ENCODE data around the gene KRT38. TPM values are rescaled to one million over a fixed set of nuclear protein-coding genes. Genes with fewer than 3 reads are reported as not detected.

KRT38 gene
- total RNA-seq, 1 donor from 2014 or later, result not detected

- ATAC-seq (ENCODE audit: low read depth) (no peak), DNase-seq (no peak)
- POLR2A ChIA-PET, result no interaction called here
- Mint-ChIP-seq H3K27me3 (peaks cover 14% of the 10 kb centered on the region), H3K4me1 (peaks cover under 1% of the 10 kb centered on the region), H3K4me3 (no peak overlapping the region), H3K9me3 (no peaks in the 10 kb centered on the region), H3K36me3 (ENCODE audit: low read depth) (no peaks in the 10 kb centered on the region), H3K27ac (no peak overlapping the region)
- intact Hi-C loops (cut with micrococcal nuclease), result no loop called here
- CTCF ChIA-PET, result no interaction called here
- no peak for TF ChIP-seq CTCF (IDR thresholded peaks at IDR 0.05)
Observed at GRCh38 chr17:41484920-41485904, 44.4 kb upstream of the KRT38 start.

GRCh38 chr17:41483991-41484826 is 43.4 kb upstream of the KRT38 start:
- DNase-seq (no peak), ATAC-seq (ENCODE audit: low read depth) (no peak)
- POLR2A ChIA-PET, result no interaction called here
- H3K4me3 Mint-ChIP-seq, result no peak overlapping the region
- H3K27me3 Mint-ChIP-seq, result peaks cover 12% of the 10 kb centered on the region
- no peak overlapping the region for H3K27ac Mint-ChIP-seq
- intact Hi-C loops (cut with micrococcal nuclease), result no loop called here
- CTCF ChIA-PET, result no interaction called here
- H3K9me3 Mint-ChIP-seq, result no peaks in the 10 kb centered on the region
- no peak for TF ChIP-seq CTCF (IDR thresholded peaks at IDR 0.05)
- peaks cover 6% of the 10 kb centered on the region for H3K4me1 Mint-ChIP-seq
- no peaks in the 10 kb centered on the region for H3K36me3 Mint-ChIP-seq (ENCODE audit: low read depth)

- TF ChIP-seq CTCF (IDR thresholded peaks at IDR 0.05), result no peak
- Mint-ChIP-seq H3K27ac (no peak overlapping the region), H3K27me3 (peaks cover 9% of the 10 kb centered on the region), H3K4me1 (peaks cover 6% of the 10 kb centered on the region), H3K36me3 (ENCODE audit: low read depth) (no peaks in the 10 kb centered on the region), H3K4me3 (no peak overlapping the region), H3K9me3 (no peaks in the 10 kb centered on the region)
- DNase-seq (no peak), ATAC-seq (ENCODE audit: low read depth) (no peak)
- intact Hi-C loops (cut with micrococcal nuclease), result no loop called here
- ChIA-PET CTCF (no interaction called here), POLR2A (no interaction called here)
Observed at GRCh38 chr17:41483531-41483930, 42.7 kb upstream of the KRT38 start.

GRCh38 chr17:41481036-41481435 is 40.3 kb upstream of the KRT38 start, which contains the start of gene KRT35:
Gene KRT35 (minus strand): TSS chr17:41481151. CDS start chr17:41481097, 54 bp downstream.
- Mint-ChIP-seq H3K27ac (no peak within 1 kb of the TSS), H3K4me3 (no peak within 1 kb of the TSS), H3K36me3 (ENCODE audit: low read depth) (no peaks in the 10 kb centered on the region), H3K9me3 (no peaks in the 10 kb centered on the region), H3K27me3 (peaks cover 3% of the 10 kb centered on the region), H3K4me1 (peaks cover 6% of the 10 kb centered on the region)
- ChIA-PET POLR2A (no interaction called here), CTCF (no interaction called here)
- intact Hi-C loops (cut with micrococcal nuclease), result no loop called here
- ATAC-seq (ENCODE audit: low read depth) (no peak), DNase-seq (no peak)
- no peak for TF ChIP-seq CTCF (IDR thresholded peaks at IDR 0.05)

- H3K9me3 Mint-ChIP-seq, result no peaks in the 10 kb centered on the region
- no peak overlapping the region for H3K27ac Mint-ChIP-seq
- ChIA-PET CTCF (no interaction called here), POLR2A (no interaction called here)
- intact Hi-C loops (cut with micrococcal nuclease), result no loop called here
- H3K4me3 Mint-ChIP-seq, result no peak overlapping the region
- H3K27me3 Mint-ChIP-seq, result no peaks in the 10 kb centered on the region
- ATAC-seq (ENCODE audit: low read depth) (no peak), DNase-seq (no peak)
- peaks cover 6% of the 10 kb centered on the region for H3K4me1 Mint-ChIP-seq
- no peak for TF ChIP-seq CTCF (IDR thresholded peaks at IDR 0.05)
- no peaks in the 10 kb centered on the region for H3K36me3 Mint-ChIP-seq (ENCODE audit: low read depth)
Observed at GRCh38 chr17:41480581-41480980, 39.8 kb upstream of the KRT38 start.
